Measurements from ENCODE around the gene TLK2.

TLK2 gene

DNA sequence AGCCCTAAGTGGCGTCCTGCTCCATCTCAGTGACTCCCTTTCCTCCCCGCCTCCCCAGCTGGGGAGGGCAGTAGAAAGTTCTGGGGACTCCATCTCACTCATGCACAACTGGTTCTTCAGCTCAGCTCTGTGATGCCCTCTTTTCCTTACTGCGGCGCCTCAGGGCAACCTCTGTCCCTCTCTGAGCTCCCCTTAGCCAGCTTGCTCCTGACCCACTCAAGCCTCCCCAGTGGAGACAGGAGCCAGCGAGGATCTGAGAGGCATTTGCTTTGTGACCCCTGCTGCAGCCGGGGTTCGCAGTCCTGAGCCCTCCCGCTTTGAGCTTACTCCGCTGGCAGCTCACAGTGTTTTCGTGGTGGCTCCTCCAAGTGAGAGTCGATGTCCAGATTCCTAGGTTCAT, 142.6 kb downstream of the TLK2 start:
- TF ChIP-seq, protein P1, sequence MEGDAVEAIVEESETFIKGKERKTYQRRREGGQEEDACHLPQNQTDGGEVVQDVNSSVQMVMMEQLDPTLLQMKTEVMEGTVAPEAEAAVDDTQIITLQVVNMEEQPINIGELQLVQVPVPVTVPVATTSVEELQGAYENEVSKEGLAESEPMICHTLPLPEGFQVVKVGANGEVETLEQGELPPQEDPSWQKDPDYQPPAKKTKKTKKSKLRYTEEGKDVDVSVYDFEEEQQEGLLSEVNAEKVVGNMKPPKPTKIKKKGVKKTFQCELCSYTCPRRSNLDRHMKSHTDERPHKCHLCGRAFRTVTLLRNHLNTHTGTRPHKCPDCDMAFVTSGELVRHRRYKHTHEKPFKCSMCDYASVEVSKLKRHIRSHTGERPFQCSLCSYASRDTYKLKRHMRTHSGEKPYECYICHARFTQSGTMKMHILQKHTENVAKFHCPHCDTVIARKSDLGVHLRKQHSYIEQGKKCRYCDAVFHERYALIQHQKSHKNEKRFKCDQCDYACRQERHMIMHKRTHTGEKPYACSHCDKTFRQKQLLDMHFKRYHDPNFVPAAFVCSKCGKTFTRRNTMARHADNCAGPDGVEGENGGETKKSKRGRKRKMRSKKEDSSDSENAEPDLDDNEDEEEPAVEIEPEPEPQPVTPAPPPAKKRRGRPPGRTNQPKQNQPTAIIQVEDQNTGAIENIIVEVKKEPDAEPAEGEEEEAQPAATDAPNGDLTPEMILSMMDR (conservative IDR thresholded peaks at IDR 0.05): no peak
- H3K27ac ChIP-seq: no peak overlapping the region

DNA sequence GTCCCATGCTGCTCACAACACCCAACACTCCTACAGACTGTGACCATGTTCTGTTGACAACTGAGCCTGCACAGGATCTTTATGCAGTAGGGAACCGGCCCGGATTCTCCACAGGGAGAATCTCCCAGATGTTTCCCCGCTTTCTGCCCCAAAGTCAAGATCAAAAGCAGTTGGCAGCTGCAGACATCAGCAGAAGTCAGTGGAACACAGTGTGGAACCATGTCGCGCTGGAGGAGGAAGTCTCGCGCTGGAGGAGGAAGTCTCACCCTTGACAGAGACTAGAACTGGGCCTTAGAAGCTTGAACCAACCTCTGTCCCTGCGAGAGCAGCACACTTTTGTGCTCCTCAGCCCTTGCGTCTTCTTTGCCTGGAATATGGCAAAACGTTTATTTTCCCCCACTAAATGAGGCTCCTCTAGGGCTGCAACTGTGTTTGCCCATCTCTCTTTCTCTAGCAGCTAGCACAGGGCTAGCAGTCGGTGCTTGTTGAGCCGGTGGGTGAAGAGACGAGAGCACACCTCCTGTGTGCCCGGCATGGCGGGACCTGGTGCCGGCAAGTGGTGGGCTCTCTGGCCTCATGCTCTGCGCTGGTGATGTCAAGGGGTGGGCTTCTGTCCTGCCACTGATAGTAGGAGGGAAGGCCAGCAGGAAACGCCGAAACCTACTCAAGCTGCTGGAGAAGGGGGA, 146.7 kb downstream of the TLK2 start:
- no peak overlapping the region for H3K27ac ChIP-seq
- TF ChIP-seq, protein P1 (conservative IDR thresholded peaks at IDR 0.05): no peak

DNA sequence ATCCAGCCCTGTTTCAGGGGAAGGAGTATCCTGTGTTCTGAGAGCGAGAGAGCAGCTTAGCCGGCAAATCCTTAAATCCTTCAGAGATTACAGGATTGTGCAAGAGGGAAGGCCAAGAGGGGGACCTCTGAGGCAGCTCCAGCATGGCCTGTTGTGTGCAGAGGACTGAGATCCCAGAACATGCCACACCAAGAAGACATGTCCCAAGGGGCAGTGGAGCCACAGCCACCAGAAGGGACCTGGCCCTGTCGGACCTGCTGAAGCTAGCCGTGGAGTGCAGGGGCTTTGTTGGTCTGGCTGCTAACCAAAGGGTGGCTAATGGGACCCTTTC, 147.2 kb downstream of the TLK2 start:
- TF ChIP-seq, protein P1 (conservative IDR thresholded peaks at IDR 0.05): no peak
- no peak overlapping the region for H3K27ac ChIP-seq

DNA sequence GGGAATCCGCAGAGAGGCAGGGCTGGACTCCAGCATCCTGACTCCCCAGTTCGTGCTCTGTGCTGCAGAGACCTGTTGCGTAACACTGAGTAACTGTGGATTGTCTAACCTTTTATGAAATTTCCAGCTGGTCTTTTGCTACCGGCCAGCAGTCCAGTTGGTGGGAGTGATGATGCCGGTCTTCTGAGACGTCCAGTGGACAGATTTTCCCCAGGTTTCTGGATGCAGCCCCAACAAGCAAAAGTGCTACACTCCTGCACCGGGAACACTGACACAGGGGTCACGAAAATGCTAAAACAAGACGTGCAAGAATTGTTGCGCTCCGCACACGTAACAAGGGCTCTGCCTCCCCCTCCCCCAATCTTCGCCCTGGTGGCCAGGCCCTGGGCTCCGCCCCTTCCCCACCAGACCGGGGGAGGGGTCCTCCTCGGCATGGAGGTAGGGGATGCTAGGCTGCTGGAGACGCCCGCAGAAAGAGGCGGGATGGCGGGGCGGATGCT, 148.1 kb downstream of the TLK2 start:
- TF ChIP-seq, protein P1 (conservative IDR thresholded peaks at IDR 0.05): no peak
- H3K27ac ChIP-seq: no peak overlapping the region

DNA sequence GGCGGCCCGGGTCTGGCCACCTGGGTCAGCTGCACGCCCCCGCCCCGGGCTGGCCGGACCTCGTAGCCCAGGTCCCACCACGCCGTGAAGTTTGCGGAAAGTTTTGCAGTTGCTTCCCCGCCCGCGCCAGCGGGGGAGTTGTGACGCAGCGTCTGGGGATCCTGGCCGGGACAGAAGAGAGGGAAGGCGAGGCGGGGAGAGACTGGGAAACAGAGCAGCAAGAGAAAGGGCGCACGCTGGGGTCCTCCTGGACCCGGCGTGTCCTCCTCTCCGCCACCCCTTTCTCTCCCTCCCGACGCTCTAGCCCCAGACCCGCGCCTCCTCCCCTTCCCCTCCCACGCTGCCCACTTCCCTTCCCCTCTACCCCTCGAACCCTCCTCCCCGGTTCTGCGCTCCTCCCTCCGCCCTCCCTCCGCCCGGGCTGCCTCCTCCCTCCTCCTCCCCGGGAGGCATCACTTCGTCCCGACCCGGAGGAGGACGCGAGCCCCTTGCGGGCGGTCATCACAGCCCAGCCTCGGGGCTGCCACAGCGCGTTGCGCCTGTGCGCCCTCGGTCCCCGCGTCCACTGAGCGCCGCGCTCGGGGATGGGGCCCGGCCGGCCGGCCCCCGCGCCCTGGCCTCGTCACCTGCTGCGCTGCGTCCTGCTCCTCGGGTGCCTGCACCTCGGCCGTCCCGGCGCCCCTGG, 148.7 kb downstream of the TLK2 start, which contains the start of gene MRC2:
TSS of gene MRC2 (plus strand) at position 452 of the 685 bp plus-strand sequence. CDS start at position 585, 133 bp downstream.
- no peak within 1 kb of the TSS for H3K27ac ChIP-seq
- TF ChIP-seq, protein P1 (conservative IDR thresholded peaks at IDR 0.05): no peak

DNA sequence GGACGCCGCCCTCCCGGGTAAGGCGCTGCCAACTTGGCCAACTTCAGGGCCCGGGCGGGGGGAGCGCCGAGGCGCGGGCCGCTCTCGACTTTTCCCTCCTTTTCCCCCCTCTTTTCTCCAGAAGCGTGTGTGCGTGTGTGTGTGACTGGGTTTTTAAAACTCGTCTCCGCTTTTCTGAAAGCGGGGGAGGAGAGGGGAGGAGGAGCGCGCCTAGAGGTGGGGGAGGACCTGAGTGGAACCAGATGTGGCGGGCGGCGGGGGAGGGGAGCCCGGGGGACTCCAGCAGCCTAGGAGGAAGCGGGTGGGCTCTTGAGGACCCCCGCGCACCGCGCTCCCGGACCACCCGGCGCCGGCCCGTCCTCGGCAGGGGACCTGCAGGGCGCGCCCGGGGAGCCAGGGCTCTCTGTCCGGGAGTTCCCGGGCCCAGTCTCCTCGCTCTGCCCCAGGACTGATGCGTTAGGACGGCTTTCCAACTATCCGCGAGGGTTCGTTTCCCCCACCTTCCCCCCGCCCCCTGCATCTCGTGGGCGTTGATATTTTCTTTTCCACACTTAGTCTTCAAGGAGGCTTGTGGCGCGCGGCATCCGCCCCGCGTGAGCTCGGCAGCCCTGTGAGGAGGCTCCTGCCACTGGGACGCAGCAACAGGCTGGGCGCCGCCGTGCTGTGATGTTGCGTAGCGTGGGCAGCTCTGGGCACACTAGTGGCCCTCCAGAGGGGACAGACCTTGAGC, 149.4 kb downstream of the TLK2 start:
- no peak overlapping the region for H3K27ac ChIP-seq
- TF ChIP-seq, protein P1 (conservative IDR thresholded peaks at IDR 0.05): no peak

Measured in VCaP (cell line).